Fibroblast of skin of back (primary cell): ENCODE results near the gene TMEM50A. TPM values are rescaled to one million over a fixed set of nuclear protein-coding genes. Genes with fewer than 3 reads are reported as not detected.
"Not testable (repeated sequence)": the region's sequence is repeated elsewhere in the genome, so short reads cannot be mapped to it uniquely, and the experiment has no call there.

Experiments
- DNase-seq: peaks from one replicate; pipeline ENCODE4 v3.0.0-alpha.2; 2013
- polyA plus RNA-seq, 2 experiments: library from polyadenylated mRNA; unstranded; fragments of 120-200 nt; gene quantifications; one replicate each; pipeline ENCODE4 v1.2.1, GENCODE V29; 2013; ENCODE audit not compliant: insufficient read length in 2 of 2

The TMEM50A gene
- 144 TPM for polyA plus RNA-seq (2013, experiment 1 of 2; ENCODE audit: insufficient read length)
- polyA plus RNA-seq (2013, experiment 2 of 2; ENCODE audit: insufficient read length) = 149 TPM

- peak; percentile 88 for DNase-seq
Observed at GRCh38 chr1:25338188-25338981, at the start of gene TMEM50A. Gene TMEM50A (plus strand): TSS chr1:25338334. CDS start chr1:25340487, 2,153 bp downstream.

GRCh38 chr1:25288573-25289101, 49.5 kb upstream of the TMEM50A start:
- not testable (repeated sequence) for DNase-seq

- DNase-seq = not testable (repeated sequence)
Observed at GRCh38 chr1:25290043-25290442, 48.1 kb upstream of the TMEM50A start.

- not testable (repeated sequence) for DNase-seq
Observed at GRCh38 chr1:25293426-25293825, 44.7 kb upstream of the TMEM50A start.

GRCh38 chr1:25294889-25295826, 43.0 kb upstream of the TMEM50A start:
- not testable (repeated sequence) for DNase-seq

- not testable (repeated sequence) for DNase-seq
Observed at GRCh38 chr1:25296501-25296900, 41.6 kb upstream of the TMEM50A start.

- not testable (repeated sequence) for DNase-seq
Observed at GRCh38 chr1:25300729-25301128, 37.4 kb upstream of the TMEM50A start.

GRCh38 chr1:25302330-25302729, 35.8 kb upstream of the TMEM50A start:
- not testable (repeated sequence) for DNase-seq

GRCh38 chr1:25304936-25305335, 33.2 kb upstream of the TMEM50A start:
- DNase-seq = not testable (repeated sequence)

GRCh38 chr1:25308168-25308567, 30.0 kb upstream of the TMEM50A start:
- DNase-seq = not testable (repeated sequence)

GRCh38 chr1:25309085-25309484, 29.0 kb upstream of the TMEM50A start:
- not testable (repeated sequence) for DNase-seq

GRCh38 chr1:25309486-25309885, 28.6 kb upstream of the TMEM50A start:
- not testable (repeated sequence) for DNase-seq

- DNase-seq = not testable (repeated sequence)
Observed at GRCh38 chr1:25312806-25313470, 25.2 kb upstream of the TMEM50A start.

- DNase-seq = peak; percentile 21
Observed at GRCh38 chr1:25320314-25320938, 17.7 kb upstream of the TMEM50A start.

GRCh38 chr1:25322127-25322526, 16.0 kb upstream of the TMEM50A start:
- DNase-seq = not testable (repeated sequence)

GRCh38 chr1:25324407-25324806, 13.7 kb upstream of the TMEM50A start:
- DNase-seq = not testable (repeated sequence)

GRCh38 chr1:25327864-25328790, 10.0 kb upstream of the TMEM50A start:
- DNase-seq = not testable (repeated sequence)

- not testable (repeated sequence) for DNase-seq
Observed at GRCh38 chr1:25328791-25329185, 9.3 kb upstream of the TMEM50A start.

- DNase-seq = not testable (repeated sequence)
Observed at GRCh38 chr1:25329336-25329735, 8.8 kb upstream of the TMEM50A start.

- not testable (repeated sequence) for DNase-seq
Observed at GRCh38 chr1:25329950-25330349, 8.2 kb upstream of the TMEM50A start.
